DLD1 (cell line): ENCODE data around the gene HDAC4.

Experiments
- in situ Hi-C: cut with HindIII; loops from 2 replicates; pipeline ENCODE4 v1.10.0; 2017; ENCODE audit warnings: low sequenced_read_pairs

Gene HDAC4

GRCh38 chr2:239244625-239245024 is 156.2 kb downstream of the HDAC4 start:
- in situ Hi-C loops, result no loop called here

GRCh38 chr2:239241431-239241960 is 159.3 kb downstream of the HDAC4 start:
- in situ Hi-C loops, result no loop called here

GRCh38 chr2:239240414-239240881 is 160.4 kb downstream of the HDAC4 start:
- in situ Hi-C loops, result no loop called here

GRCh38 chr2:239239607-239240413 is 161.0 kb downstream of the HDAC4 start:
- in situ Hi-C loops, result no loop called here

- in situ Hi-C loops, result no loop called here
Measured at GRCh38 chr2:239238839-239239606, 161.8 kb downstream of the HDAC4 start.

- in situ Hi-C loops, result no loop called here
Measured at GRCh38 chr2:239238381-239238780, 162.4 kb downstream of the HDAC4 start.

- in situ Hi-C loops, result no loop called here
Measured at GRCh38 chr2:239236808-239237205, 164.0 kb downstream of the HDAC4 start.

GRCh38 chr2:239236043-239236807 is 164.6 kb downstream of the HDAC4 start:
- in situ Hi-C loops, result no loop called here

GRCh38 chr2:239235311-239235710 is 165.5 kb downstream of the HDAC4 start:
- in situ Hi-C loops, result no loop called here

- in situ Hi-C loops, result no loop called here
Measured at GRCh38 chr2:239234191-239235175, 166.3 kb downstream of the HDAC4 start.

GRCh38 chr2:239233576-239233975 is 167.2 kb downstream of the HDAC4 start:
- in situ Hi-C loops, result no loop called here

- in situ Hi-C loops, result no loop called here
Measured at GRCh38 chr2:239232195-239232578, 168.6 kb downstream of the HDAC4 start.

GRCh38 chr2:239231231-239232194 is 169.3 kb downstream of the HDAC4 start:
- in situ Hi-C loops, result no loop called here

GRCh38 chr2:239230318-239231052 is 170.3 kb downstream of the HDAC4 start:
- in situ Hi-C loops, result no loop called here

- in situ Hi-C loops, result no loop called here
Measured at GRCh38 chr2:239229545-239230279, 171.1 kb downstream of the HDAC4 start.

GRCh38 chr2:239227661-239228371 is 173.0 kb downstream of the HDAC4 start:
- in situ Hi-C loops, result no loop called here
